SIG-M5 treated with dmso at 0.1 percent for 504 hours (cell line): ENCODE results near the gene LRRC19.
A peak's percentile ranks its signal among the peaks of the same experiment; 100 is the strongest.

ENCODE experiments used
- DNase-seq: peaks from one replicate; lab custom pipeline; 2025; ENCODE audit not compliant: unreplicated experiment; lab: John Stamatoyannopoulos, UW

LRRC19 gene

DNA sequence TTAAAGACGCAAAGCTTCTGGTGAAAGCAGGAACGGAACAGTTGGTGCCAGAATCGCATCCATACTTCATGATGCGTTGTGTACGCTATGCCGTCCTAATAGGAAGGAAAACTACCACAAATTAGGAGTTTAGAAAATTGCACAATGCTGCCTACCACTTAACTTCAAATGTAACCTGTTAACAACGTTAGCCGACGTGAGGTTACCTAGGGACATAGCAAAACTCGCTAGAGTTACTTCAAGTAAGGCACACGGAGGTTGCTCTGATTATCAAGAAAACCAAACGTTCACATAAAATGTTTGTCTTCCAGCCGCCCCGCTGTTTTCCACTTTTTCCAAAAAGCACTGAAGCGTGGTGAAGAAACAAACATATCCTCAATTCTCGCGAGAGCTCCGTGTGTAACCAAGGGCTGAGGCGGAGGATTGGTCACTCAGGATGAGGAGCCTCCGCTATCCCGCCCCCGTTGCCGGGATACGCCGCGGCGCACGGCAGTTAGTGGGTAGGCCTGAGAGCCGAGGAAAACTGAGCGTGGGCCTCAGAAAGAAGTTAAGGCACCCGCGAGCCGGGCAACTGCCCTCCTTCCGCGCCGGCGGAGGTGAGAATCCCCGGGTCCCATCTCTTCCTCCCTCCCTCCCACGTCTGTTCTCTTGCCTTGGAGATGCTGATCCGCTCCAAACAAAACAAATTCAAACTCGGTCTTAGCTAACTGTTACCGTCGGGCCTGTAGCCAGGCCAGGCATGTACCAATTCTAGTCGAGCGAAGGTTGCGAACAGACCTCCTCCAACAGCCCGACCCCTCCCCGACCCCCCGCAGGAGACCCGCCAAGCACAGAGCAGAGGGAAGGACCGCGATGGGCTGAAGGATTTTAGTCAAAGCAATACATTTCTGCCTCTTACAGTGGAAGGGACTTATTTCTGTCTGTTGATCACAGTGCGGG lies 49.3 kb downstream of the LRRC19 start, which contains the start of gene IFT74:
TSS of gene IFT74 (plus strand) at position 492 of the 939 bp plus-strand sequence. CDS start 5,556 bp downstream, outside the sequence.
- peak; percentile 97 for DNase-seq

DNA sequence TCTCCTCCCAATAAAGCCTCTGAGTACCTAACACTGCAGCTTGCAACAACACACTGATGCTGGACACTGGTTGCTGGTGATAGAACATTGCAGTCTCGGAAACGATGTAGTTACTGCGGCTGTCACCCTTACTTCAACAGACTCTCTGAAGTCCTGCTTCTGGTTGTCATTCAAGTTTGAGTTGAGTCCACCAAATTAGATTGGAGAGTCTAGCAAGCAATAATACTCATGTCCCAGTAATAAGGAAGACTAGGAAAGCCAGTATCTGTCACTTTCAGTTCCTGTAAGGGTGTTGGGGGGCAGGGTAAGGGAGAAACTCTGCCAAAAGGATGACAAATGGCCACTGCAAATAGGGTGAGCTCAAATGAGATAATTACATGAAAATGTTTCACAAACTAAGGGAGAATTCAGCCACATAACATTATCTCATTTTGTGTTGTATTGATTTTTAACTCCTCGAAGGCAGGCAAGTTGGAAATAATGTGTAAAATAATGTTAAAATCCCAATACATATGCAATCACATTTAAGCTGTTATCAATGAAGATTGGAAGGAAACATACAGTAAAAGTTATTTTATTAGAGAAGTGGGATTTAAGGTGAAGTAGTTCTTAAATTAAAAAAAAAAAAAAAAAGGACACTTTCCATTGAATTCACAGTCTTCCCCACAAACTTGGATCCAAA lies 50.1 kb downstream of the LRRC19 start:
- DNase-seq: peak; percentile 84

DNA sequence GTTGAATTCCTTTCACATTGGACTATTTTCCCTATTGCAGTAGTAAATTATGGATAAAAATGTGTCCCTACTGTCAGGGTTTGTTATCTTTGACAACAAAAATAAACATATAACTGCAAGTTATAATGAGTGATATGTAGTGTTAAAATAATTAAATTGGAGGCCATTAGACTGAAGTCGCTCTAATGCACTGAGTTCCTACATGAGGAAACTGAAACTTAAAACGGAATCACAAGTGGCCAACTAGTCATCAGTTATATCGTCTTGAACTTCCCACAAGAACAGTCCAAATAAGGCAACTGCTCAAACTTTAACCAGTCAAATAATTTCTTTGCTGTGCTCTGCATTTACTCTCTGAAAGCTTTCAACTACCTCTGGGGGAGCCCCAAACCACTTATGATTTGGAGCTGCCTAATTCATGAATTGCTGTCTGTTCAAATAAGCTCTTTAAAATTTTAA lies 51.4 kb downstream of the LRRC19 start:
- peak; percentile 61 for DNase-seq

DNA sequence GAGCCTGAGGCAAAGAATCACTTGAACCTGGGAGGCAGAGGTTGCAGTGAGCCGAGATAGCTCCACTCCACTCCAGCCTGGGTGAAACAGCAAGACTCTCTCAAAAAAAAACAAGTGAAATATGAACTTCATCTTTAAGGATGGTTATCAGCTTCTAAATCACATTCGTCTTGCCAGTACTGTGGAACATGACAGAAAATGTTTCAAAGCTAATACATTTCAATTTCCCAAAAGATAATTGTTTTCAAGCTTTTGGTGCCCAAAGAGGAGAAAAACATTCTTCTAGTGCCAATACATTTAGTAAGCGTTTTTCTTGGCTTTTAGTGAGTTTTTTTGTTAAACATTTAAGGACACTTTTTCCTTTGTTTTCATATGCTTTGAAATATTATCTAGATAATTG lies 53.7 kb downstream of the LRRC19 start:
- DNase-seq: no peak

DNA sequence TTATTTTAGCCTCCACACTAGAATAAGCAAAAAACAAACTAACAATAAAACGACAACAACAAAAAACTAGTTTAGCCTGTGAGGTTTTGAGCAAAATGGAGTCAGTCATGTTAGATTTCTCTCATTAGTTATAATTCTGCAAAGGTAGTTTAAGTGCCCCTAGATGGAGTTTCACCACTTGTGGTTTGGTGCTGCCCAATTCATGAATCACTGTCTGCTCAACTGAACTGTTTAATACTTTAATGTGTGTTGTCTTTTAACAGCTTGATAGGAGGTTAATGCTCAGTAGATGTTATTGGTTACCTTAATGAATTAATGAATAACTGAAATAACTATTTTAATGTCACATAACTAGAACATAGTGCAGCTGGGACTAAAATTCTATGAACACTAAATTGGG lies 55.0 kb downstream of the LRRC19 start:
- DNase-seq: no peak

DNA sequence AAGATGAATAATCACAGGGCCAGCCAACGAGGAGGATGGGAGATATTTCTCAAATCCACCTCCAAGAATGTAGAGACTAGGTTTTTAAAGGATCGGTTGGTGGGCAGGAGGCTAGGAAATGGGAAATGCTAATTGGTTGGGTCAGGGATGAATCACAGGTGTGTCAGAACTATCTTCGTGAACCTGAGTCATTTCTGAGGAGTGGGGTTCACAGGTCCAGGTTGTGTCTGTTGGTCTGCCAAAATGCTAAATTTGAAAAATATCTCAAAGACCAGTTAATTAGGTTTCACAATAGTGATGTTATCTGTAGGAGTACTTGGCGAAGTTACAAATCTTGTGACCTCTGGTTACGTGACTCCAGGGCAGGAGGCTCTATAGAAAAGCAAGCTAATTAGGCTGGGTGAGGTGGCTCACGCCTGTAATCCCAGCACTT lies 55.8 kb downstream of the LRRC19 start:
- DNase-seq: no peak

DNA sequence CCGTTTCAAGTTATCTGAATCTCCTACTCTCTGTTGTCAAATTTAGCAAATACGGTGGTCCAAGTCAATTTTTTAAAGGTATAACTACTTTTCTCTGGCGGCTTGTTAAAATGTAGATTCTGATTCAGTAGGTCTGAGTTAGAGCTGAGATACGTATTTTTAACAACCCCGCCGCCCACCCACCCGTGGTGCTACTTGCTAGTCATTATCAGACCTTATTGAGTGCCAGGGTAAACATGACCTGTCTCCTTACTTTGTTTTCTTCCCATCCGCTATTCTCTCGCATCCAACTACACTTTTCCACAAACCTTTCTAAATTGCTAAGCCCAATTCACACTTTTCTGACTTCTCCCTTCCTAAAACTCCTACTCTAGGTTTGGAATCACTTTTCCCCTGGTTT lies 57.7 kb downstream of the LRRC19 start:
- DNase-seq: no peak

DNA sequence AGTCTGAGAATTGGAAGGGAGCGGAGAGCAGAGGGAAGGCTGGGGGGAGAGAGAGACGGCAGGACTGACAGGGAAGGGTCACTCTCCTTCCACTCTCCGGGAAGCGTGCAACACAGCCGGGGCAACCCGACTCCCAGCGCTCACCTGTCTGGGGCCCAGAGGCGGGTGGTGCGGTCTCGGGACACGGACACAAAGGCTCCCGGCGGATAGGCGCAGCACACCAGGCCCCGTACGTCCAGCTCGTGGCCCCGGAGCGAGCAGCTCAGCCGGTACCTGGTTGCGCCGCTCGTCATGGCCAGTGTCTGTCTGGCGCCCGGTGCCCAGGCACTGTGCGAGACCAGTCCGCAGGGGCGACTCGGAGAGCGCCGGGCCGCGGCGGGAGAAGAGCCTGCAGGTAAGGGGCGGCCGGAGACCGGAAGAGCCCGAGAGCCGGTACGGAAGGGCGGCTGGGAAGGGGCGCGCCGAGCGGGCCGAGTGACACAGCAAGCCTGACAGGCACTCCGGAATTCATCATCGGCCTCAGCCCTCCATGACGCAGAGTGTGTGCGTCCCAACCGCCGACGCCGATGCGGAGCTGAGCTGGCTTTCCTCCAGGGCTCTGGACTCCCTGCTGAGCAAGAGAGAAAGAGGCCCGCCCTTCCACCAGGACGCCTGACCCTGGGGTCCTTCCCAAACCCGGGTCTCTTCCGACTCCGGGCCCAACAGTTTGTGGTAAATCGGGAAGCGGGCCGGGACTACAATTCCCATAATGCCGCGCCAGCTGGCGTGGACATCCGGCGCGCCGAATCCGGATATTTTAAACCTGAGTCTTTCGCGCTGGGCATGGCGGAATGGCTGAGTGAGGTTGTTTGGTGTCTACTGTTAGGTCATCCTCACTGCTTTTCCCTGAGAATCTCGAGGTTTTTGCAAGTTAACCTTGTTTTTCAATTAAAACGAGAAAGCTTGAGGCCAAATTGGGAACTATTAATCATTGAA lies 58.4 kb downstream of the LRRC19 start, which contains the start of gene PLAA:
TSS of gene PLAA (minus strand) at position 490 of the 975 bp plus-strand sequence. CDS start at position 293, 197 bp downstream.
- DNase-seq: peak; percentile 87

DNA sequence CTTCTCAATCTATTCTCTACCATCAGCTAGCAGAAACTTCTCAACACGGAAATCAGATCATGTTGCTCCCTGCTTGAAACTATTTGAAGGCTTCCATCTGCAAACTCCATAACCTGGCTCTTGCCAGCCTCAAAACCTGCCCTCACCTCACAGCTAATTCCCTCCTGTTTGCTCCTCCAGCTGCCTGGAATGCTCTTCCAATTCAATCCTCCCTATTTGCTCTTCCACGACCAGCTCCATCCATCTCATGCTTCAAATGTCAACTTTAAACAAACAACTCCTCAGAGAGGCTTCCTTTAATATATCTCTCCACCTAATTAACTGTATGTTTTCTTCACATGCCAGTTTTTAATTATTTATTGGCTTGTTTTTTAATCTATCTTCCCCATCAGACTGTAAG lies 59.9 kb downstream of the LRRC19 start:
- no peak for DNase-seq
